Amniotic stem cell (primary cell): ENCODE data around the gene TAF6L.
"Not testable (repeated sequence)": the region's sequence is repeated elsewhere in the genome, so short reads cannot be mapped to it uniquely, and the experiment has no call there.

Experiments
- DNase-seq: peaks from one replicate; lab custom pipeline; 2025; lab: John Stamatoyannopoulos, UW

TAF6L gene

GRCh38 chr11:62805076-62805892 lies 34.1 kb downstream of the TAF6L start, which contains the start of gene NXF1:
NXF1 (minus strand) TSS chr11:62805440; CDS start chr11:62805356, 84 bp downstream.
- peak; percentile 77 for DNase-seq

GRCh38 chr11:62805961-62806441 lies 34.8 kb downstream of the TAF6L start:
- DNase-seq, result no peak

- no peak for DNase-seq
Observed at GRCh38 chr11:62806611-62807121, 35.5 kb downstream of the TAF6L start.

GRCh38 chr11:62810748-62811147 lies 39.6 kb downstream of the TAF6L start:
- DNase-seq, result no peak

- DNase-seq, result no peak
Observed at GRCh38 chr11:62811659-62812058, 40.5 kb downstream of the TAF6L start.

GRCh38 chr11:62816557-62816956 lies 45.4 kb downstream of the TAF6L start:
- no peak for DNase-seq

- no peak for DNase-seq
Observed at GRCh38 chr11:62817129-62817528, 45.9 kb downstream of the TAF6L start.

GRCh38 chr11:62823677-62824076 lies 52.5 kb downstream of the TAF6L start:
- DNase-seq, result no peak

- not testable (repeated sequence) for DNase-seq
Observed at GRCh38 chr11:62828130-62828529, 56.9 kb downstream of the TAF6L start.

- DNase-seq, result no peak
Observed at GRCh38 chr11:62830904-62831519, 59.8 kb downstream of the TAF6L start.

GRCh38 chr11:62831520-62832335 lies 60.5 kb downstream of the TAF6L start, which contains the start of gene STX5:
STX5 (minus strand) TSS chr11:62832051; CDS start chr11:62831243, 808 bp downstream.
- peak; percentile 95 for DNase-seq

GRCh38 chr11:62832336-62833234 lies 61.4 kb downstream of the TAF6L start, which contains the start of gene TEX54:
TEX54 (minus strand) TSS chr11:62832841.
- no peak for DNase-seq

GRCh38 chr11:62835336-62835735 lies 64.1 kb downstream of the TAF6L start:
- DNase-seq, result no peak
